ENCODE measurements around the gene LAIR1.

LAIR1 gene

GRCh38 chr19:54319892-54320670 is 44.6 kb downstream of the LAIR1 start:
- no peak for TF ChIP-seq EZH2 (IDR thresholded peaks at IDR 0.05; ENCODE audit: borderline replicate concordance, low read length)
- no peaks in the 10 kb centered on the region for H3K79me2 ChIP-seq (ENCODE audit: insufficient read depth, low read length)

GRCh38 chr19:54319049-54319448 is 45.7 kb downstream of the LAIR1 start:
- no peak overlapping the region for H3K4me2 ChIP-seq (ENCODE audit: low read length)
- peaks cover 7% of the 10 kb centered on the region; the same call in 1 of the 2 replicates for H3K27me3 ChIP-seq (ENCODE audit: insufficient read depth, low read length)
- H3K9me3 ChIP-seq (ENCODE audit: low read length), result no peaks in the 10 kb centered on the region

More at GRCh38 chr19:54319892-54320670, 44.6 kb downstream of the LAIR1 start:
- Histone ChIP-seq H3K36me3 (ENCODE audit: insufficient read depth, low read length) (no peaks in the 10 kb centered on the region), H3K4me3 (ENCODE audit: low read depth, low read length, poor library complexity, severe bottlenecking) (no peak overlapping the region), H3K27me3 (ENCODE audit: insufficient read depth, low read length) (peaks cover 7% of the 10 kb centered on the region; the same call in 1 of the 2 replicates), H3K4me1 (ENCODE audit: insufficient read depth, low read length, severe bottlenecking) (no peaks in the 10 kb centered on the region), H3K9me3 (ENCODE audit: low read length) (no peaks in the 10 kb centered on the region), H2AFZ (ENCODE audit: low read length) (no peak overlapping the region), H3K4me2 (ENCODE audit: low read length) (no peak overlapping the region), H3K27ac (ENCODE audit: low read depth, low read length, poor library complexity, severe bottlenecking) (no peak overlapping the region), H3F3A (ENCODE audit: insufficient read depth, low read length) (no peaks in the 10 kb centered on the region), H3K9me2 (ENCODE audit: low read depth, low read length) (no peaks in the 10 kb centered on the region), H4K20me1 (ENCODE audit: insufficient read depth, low read length) (no peaks in the 10 kb centered on the region), H3K9ac (ENCODE audit: low read length) (no peak overlapping the region)

GRCh38 chr19:54317965-54318240 is 46.8 kb downstream of the LAIR1 start:
- Histone ChIP-seq H3K9ac (ENCODE audit: low read length) (no peak overlapping the region), H3K4me1 (ENCODE audit: insufficient read depth, low read length, severe bottlenecking) (no peaks in the 10 kb centered on the region)

More at GRCh38 chr19:54319049-54319448, 45.7 kb downstream of the LAIR1 start:
- Histone ChIP-seq H3K4me3 (ENCODE audit: low read depth, low read length, poor library complexity, severe bottlenecking) (no peak overlapping the region), H3K79me2 (ENCODE audit: insufficient read depth, low read length) (no peaks in the 10 kb centered on the region), H3F3A (ENCODE audit: insufficient read depth, low read length) (no peaks in the 10 kb centered on the region), H4K20me1 (ENCODE audit: insufficient read depth, low read length) (no peaks in the 10 kb centered on the region), H2AFZ (ENCODE audit: low read length) (no peak overlapping the region), H3K27ac (ENCODE audit: low read depth, low read length, poor library complexity, severe bottlenecking) (no peak overlapping the region), H3K9ac (ENCODE audit: low read length) (no peak overlapping the region), H3K36me3 (ENCODE audit: insufficient read depth, low read length) (no peaks in the 10 kb centered on the region), H3K4me1 (ENCODE audit: insufficient read depth, low read length, severe bottlenecking) (no peaks in the 10 kb centered on the region), H3K9me2 (ENCODE audit: low read depth, low read length) (no peaks in the 10 kb centered on the region)
- TF ChIP-seq EZH2 (IDR thresholded peaks at IDR 0.05; ENCODE audit: borderline replicate concordance, low read length) (no peak), CTCF (IDR thresholded peaks at IDR 0.05; ENCODE audit: low read length) (no peak)

More at GRCh38 chr19:54317965-54318240, 46.8 kb downstream of the LAIR1 start:
- Histone ChIP-seq H3K27ac (ENCODE audit: low read depth, low read length, poor library complexity, severe bottlenecking) (no peak overlapping the region), H3K36me3 (ENCODE audit: insufficient read depth, low read length) (no peaks in the 10 kb centered on the region), H3K4me3 (ENCODE audit: low read depth, low read length, poor library complexity, severe bottlenecking) (no peak overlapping the region), H3F3A (ENCODE audit: insufficient read depth, low read length) (no peaks in the 10 kb centered on the region), H3K79me2 (ENCODE audit: insufficient read depth, low read length) (no peaks in the 10 kb centered on the region), H4K20me1 (ENCODE audit: insufficient read depth, low read length) (no peaks in the 10 kb centered on the region), H3K27me3 (ENCODE audit: insufficient read depth, low read length) (peaks cover 7% of the 10 kb centered on the region; the same call in 1 of the 2 replicates), H3K4me2 (ENCODE audit: low read length) (no peak overlapping the region), H3K9me2 (ENCODE audit: low read depth, low read length) (no peaks in the 10 kb centered on the region), H2AFZ (ENCODE audit: low read length) (no peak overlapping the region), H3K9me3 (ENCODE audit: low read length) (no peaks in the 10 kb centered on the region)
- no peak for TF ChIP-seq CTCF (IDR thresholded peaks at IDR 0.05; ENCODE audit: low read length)
- no peak for TF ChIP-seq EZH2 (IDR thresholded peaks at IDR 0.05; ENCODE audit: borderline replicate concordance, low read length)
